ENCODE results near the gene CLPSL1.
"Not testable (repeated sequence)": the region's sequence is repeated elsewhere in the genome, so short reads cannot be mapped to it uniquely, and the experiment has no call there.

Gene CLPSL1, protein sequence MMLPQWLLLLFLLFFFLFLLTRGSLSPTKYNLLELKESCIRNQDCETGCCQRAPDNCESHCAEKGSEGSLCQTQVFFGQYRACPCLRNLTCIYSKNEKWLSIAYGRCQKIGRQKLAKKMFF

DNA sequence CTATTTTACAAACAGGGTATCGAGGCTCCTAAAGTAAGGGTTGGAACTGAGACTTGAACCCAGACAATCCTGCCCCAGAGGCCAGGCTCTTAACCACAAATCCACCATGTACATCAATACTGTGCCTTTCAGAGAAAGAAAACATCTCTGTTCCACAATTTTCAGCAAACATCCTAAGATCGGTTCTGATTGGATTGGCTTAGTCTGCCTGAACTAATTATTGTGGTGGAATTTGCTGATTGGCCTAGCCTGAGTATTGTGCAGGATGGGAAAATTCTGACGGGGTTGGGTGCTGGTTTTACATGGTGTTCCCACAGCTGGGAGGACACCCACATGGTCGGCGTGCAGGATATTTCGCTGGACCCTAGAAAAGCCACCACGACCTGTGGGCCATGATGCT, at the start of gene CLPSL1:
CLPSL1 (plus strand) TSS at position 301 of the 400 bp plus-strand sequence; CDS start at position 393, 92 bp downstream.
- DNase-seq, result no peak

DNA sequence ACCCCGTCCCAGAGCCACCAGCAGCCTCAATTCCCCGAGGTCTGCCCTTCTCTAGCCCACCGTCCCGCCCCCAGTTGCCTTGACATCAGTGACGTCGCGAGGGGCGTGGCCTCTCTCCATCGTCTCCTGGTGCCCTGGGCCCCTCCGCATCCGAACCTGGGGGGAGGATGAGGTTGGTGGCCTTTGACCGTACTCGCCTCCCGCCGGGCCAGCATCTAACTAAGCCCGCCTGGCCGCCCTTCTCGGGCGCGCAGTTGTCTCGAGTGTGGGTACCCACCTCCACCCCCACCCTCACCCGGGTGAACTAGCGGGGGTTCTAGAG, 49.4 kb upstream of the CLPSL1 start:
- peak; percentile 82 for DNase-seq

DNA sequence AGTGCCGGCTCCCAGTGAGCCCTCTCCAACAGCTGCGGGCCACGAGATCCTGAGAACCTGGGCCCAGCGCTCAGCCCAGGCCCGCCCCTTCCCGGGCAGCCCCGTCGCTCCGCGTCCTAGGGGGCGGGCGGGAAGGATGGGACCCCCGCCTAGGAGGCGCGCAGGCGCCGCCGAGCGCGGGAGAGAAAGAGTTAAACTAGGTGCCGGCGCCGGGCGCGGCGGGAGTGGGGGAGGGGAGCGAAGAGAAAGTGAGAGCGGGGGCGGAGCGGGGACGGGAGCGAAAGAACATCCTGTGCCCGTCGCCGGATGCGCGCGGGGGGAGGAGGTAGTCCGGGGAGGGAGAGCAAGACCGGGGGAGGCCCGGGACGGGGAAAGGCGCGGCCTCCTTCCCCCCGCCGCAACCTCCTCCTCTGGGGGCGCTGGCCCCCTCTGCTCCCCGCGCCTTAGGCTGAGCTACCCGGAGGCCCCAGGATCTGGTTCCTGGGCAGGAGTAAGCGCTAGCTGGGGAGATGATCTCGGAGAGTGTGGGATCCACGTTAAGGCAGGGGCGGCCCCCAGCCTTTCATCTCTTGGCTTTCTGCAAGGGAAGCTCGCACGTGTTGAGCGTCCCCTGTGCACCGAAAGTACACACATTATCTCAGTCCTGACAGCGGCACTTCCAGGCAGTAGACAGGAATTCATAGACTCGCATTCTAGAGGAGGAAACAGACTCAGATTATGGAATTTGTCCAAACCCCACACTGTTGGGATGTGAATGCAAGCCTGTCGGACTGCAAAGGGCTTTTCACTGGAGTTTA, 48.9 kb upstream of the CLPSL1 start:
- peak; percentile 95 for DNase-seq

DNA sequence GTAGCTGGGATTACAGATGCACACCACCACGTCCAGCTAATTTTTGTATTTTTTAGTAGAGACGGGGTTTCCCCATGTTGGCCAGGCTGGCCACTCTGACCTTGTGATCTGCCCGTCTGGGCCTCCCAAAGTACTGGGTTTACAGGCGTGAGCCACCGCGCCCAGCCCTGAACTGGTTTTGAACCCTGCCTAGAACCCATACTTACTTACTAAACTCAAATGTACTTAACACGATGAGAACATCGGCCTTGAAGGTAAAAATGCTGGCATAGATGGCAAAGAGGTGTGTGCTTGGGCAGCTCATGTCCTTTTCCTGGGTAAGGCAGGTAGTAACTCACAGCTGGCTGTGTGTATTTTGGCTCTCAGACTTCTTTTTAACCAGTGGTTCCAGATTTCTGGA, 47.2 kb upstream of the CLPSL1 start:
- no peak for DNase-seq

DNA sequence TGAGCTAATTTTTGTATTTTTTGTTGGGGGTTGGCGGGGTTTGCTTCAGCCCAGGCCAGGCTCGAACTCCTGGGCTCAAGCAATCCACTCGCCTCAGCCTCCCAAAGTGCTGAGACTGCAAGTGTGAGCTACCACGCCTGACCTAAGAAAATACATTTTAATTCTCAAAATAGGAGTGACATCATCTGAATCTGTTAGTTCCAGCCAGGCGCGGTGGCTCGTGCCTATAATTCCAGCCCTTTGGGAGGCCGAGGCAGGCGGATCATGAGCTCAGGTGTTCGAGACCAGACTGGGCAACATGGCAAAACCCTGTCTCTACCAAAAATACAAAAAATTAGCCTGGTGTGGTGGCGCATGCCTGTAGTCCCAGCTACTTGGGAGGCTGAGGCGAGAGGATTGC, 46.5 kb upstream of the CLPSL1 start:
- DNase-seq, result not testable (repeated sequence)

DNA sequence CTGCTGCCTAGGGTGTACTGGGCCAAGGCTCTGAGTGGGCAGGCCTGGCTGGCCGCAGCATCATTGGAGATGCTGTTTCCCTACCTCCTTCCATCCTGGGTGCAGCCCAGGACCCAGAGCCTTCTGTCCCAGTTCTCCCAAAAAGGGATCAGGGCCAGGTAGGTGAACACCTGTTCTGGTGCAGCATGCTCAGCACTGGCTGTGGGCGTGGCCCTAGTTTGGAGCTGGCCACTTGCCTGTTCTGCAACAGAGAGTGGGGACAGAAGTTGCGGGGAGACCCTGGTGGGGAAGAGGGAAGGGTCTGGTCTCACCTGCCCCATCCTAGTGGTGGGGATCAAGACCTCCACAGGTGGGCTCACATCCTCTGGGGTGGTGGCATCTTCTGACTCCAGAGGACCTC, 45.4 kb upstream of the CLPSL1 start:
- DNase-seq, result no peak

DNA sequence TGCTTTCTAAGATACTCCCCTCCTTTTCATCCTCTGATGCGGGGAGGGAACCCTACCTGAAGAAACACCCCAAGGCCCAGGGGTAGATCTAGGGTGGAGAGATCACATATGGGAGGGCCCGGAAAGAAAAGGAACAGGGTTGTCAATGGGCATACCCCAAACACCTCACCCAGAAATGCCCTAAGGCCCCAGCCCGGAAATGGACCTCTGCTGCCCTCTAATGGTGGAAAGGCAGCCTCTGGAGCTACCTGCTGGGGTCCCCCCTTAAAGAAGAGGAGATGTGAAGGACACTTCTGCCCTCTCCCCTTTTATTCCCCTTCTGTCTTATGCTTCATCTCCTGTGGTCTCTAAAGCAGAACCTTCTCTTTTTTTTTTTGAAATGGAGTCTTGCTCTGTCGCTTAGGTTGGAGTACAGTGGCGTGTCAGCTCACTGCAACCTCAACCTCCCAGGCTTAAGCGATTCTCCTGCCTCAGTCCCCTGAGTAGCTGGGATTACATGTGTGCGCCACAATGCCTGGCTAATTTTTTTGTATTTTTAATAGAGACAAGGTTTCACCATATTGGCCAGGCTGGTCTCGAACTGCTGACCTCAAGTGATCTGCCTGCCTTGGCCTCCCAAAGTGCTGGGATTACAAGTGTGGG, 44.4 kb upstream of the CLPSL1 start:
- DNase-seq, result peak; percentile 75

DNA sequence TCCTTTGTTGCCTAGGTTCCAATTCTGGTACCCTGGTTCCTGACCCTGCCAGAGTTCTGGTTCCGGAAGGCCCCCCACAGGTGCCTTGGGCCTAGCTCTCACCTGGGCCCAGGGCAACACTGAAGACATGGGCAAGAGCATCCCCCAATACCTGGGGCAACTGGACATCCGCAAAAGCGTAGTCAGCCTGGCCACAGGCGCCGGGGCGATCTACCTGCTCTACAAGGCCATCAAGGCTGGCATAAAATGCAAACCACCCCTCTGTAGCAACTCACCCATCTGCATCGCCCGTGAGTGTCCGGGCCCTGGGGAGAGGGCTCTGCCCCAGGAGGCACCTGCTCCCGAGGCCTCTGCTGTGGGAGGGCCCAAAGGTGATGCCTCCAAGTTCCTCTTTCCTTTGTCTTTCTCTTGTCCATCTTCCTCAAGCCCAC, 43.8 kb upstream of the CLPSL1 start, which contains the start of gene ARMC12:
ARMC12 (plus strand) TSS at position 51 of the 431 bp plus-strand sequence; CDS start at position 128, 77 bp downstream.
- no peak for DNase-seq

DNA sequence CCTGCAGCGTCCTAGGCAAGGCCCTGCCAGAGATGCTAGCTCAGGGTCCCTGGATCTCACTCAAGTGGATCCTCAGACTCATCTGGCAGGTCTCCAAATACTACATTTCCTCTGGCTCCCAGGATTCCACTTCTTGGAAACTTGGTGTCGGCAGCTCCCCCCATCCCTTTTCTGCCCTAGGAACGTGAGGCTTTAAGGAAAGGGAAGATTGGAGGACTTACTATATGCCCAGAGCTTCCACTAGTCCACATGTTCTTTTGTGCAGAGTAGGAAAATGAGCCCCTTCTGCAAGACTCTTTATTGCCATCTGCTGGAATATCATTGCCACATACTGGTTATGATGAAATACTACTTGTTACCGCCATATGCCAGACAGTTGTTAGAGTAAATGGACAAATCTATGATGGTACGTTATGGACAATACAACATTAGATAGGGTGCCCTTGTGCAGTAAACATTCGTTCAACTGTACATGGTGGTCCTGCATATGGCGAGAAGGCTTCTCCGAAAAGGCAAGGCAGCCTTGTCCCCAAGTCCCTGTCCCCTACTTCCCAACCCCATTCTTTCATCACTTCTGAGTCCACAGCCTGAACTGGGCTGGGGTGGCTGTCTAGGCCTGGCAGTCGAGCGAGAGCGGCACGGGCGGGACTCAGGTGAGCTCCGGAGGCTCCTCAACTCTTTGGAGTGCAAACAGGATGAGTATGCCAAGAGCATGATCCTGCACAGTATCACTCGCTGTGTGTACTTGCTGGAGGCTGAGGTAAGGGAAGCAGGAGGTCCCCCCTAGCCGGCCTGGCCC, 43.2 kb upstream of the CLPSL1 start:
- peak; percentile 80 for DNase-seq

DNA sequence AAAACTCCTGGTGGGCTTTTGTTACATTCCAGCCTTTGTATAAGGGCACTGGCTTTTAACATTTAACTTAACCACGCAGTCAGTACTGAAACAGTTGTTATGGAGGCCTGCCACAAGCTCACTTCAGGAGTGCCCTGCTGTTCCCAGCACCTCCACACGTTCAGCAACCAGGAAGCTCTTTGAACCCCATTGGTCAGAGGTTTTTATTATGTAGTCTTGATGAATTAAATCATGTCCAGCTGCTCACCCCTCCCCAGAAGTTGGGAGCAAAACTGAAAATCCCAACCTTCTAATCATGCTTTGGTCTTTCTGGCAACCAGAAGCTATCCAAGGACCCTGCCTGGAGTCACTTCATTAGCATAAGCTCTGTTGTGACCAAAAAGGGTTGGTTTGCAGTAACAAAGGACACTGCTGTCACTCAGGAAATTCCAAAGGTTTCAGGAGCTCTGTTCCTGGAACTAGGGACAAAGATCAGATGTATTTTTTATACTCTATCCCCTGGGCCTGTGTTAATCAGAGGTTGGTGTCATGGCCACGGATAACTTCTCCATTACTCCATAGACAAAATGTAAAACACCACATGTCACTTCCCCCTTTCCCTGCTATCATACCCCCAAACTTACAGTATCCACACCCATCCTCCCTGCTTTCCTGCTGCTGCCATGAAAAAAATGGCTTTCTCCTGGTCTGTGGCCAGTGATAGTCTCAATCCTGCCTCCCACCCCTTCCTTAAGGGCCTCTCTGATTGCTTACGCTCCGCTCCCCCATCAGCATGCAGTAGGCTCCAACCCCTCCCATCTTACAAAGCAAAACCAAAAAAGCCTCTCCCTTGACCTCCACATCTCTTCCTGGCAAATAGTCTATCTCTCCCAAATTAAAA, 40.9 kb upstream of the CLPSL1 start:
- no peak for DNase-seq

DNA sequence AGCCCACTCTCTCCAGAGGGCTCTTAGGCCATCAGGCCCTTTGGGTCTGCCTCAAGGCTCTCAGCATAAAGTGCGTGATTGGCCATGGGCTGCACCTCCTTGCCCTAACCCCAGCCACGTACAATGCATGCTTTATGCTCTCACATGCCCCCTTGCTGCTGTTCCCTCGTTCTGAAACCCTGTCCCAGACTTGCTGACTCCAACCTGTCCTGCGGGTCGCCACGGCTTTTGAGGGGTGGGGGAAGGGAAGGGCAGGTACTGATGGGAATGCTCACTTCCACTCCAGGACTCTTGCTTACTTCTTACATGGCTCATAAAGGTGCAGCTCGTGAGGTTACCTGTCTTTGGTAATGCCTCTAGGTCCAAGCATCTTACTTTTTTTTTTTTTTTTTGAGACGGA, 38.0 kb upstream of the CLPSL1 start:
- no peak for DNase-seq

DNA sequence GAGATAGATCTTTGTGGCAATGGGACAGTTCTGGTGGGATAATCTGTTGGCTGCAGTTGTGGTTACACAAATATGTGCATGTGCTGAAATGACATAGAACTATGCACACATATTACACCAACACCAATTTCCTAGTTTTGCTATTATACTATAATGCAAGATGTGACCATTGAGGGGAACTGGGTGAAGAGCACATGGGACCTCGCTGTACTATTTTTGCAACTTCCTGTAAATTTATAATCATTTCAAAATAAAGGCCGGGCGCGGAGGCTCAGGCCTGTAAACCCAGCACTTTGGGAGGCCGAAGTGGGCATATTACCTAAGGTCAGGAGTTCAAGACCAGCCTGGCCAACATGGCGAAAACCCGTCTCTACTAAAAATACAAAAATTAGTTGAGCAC, 35.3 kb upstream of the CLPSL1 start:
- DNase-seq, result no peak

DNA sequence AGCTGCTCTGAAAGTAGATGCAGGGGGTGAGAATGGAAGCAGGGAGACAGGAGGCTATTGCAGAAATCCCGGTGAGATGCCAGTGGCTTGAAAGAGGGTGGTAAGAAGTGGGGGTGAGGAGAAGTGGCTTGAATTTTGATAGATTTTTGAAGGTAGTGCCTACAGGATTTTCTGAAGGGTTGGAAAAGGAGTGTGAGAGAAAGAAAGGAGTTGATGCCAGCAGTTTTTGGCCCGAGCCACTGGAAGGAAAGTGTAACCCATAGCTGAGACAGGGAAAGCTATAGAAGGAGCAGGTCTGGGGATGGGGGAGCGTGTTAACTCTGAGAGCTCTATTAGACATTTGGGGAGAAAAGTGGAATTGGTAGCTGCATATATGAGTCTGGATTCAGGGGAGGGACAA, 34.3 kb upstream of the CLPSL1 start:
- DNase-seq, result no peak

DNA sequence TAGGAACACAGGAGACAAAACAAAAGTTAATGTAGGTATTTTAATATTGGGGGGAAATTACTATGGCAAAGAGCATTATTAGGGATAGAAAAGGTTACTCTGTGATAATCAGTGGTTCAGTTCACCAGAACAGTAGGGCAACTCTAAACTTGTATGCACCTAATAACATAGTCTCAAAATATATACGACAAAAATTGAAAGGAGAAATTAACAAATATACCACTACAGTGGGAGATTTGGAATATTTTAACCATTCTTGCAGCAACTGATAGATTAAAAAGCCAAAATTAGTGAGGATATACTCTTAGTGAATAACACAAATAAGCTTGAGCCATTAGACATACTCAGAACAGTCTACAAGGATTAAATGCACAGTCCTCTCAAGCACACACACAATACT, 32.9 kb upstream of the CLPSL1 start:
- DNase-seq, result no peak

DNA sequence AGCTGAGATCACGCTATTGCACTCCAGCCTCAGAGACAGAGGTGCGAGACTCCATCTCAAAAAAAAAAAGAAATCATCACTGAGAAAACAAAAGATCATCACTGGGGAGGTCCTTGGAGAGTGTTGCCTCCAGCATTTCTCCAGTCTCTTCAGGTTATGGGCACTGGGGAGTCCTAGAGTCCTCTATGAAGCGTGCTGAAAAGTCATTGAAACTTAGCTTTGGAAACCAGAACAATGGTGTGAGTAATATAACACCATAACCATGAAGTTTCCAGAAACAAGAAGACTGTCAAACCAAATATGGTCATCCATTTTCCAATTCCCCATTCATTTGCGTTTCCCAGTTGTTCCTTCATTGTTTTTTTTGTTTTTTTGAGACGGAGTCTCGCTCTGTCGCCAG, 30.3 kb upstream of the CLPSL1 start:
- DNase-seq, result no peak

DNA sequence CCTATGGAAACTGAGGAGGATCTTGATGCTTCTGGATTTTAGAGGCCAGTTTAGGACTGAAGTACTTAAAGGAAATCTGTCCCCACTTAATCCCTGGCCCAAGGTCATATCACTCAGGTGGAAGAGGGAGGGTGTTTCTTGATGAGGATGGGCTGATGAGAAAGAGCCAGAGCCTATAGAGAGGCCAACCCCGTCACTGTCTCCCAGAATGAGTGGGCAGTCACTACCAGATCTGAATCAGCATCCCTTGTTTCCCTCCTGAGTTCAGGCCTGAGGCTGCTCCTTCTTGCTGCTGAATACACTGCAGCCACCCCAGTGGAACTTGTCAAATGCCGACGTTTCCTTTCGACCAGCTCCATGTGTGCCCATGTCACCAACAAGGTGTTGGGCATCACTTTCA, 29.2 kb upstream of the CLPSL1 start:
- DNase-seq, result no peak

DNA sequence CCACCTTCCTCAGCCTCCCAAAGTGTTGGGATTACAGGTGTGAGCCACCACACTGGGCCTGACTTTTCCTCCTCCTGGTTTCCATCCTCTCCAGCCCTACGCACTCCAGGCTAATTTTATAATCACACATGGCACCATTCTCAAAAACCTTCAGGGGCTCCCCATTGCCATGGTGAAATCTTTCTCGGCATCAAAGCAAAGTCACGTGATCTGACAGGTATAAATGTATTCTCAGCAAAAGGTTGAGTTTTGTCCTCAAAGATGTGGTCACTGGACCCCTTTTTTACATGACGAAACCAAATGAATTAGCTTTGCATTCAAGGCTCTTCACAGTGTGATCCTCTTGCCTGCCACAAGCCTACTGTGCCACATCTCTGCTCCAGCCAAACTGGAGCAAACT, 28.5 kb upstream of the CLPSL1 start:
- DNase-seq, result no peak

DNA sequence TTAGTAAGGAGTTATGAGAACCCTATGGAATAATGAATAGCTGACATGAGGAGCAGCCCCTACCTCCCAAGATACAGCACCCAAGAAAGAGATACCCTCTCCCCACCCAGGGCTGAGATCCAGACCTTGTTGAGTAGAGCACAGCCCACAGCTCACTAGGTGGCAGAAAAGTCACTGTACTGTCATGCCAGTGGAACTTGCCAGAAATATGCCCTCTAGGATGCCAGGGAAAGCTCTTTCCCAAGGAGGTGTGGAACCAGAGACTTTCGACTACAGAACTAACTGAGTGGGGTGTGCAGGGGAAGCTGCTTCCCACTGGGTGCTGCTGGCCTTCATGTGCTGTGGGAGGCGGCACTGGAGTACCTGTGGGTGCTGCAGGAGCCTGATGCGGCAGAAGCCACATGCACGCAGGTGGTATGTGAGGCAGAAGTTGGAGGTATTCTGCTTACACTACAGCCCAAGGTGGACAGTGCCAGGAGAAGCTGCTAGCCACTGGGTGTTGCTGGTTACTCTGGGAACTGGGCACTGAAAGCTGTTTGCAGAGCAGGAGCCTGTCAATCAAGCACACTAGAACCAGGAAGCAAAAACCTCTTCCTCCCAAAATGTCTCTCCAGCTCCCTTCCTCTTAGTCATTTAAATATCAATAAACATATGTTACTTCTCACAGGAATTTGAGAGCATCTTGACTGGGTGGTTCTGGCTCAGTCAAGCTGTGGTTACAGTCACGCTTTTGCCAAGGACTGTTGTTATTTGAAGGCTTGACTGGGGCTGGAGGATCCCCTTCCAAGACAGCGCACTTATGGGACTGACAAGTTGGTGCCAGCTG, 26.2 kb upstream of the CLPSL1 start:
- no peak for DNase-seq

DNA sequence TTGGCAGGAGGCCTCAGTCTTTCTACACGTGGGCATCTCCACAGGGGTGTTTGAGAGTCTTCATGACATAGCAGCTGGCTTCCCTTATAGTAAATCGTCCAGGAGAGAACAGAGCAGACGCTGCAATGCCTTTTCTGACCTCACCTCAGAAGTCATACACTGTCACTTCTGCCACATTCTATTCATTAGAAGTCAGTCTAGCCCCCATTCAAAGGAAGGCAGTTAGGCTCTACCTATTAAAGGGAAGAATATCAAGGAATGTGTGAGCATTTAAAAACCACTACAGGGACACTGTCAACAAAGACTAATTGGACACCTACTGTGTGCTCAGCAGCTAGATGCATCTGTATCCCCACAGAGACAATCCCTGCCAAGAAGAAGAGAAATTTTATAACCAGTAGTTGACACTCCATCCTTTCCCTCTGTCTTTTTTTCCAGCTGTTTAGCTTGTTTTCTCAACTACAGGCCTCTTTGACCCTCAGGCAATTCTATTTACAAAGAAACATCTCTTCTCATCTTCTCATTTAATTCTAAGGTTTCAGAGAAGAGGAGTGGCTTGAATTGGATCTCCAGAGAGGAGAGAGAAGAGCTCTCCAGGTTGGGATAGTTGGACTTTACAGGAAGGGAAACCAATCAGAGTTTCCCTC, 25.4 kb upstream of the CLPSL1 start:
- peak; percentile 24 for DNase-seq

DNA sequence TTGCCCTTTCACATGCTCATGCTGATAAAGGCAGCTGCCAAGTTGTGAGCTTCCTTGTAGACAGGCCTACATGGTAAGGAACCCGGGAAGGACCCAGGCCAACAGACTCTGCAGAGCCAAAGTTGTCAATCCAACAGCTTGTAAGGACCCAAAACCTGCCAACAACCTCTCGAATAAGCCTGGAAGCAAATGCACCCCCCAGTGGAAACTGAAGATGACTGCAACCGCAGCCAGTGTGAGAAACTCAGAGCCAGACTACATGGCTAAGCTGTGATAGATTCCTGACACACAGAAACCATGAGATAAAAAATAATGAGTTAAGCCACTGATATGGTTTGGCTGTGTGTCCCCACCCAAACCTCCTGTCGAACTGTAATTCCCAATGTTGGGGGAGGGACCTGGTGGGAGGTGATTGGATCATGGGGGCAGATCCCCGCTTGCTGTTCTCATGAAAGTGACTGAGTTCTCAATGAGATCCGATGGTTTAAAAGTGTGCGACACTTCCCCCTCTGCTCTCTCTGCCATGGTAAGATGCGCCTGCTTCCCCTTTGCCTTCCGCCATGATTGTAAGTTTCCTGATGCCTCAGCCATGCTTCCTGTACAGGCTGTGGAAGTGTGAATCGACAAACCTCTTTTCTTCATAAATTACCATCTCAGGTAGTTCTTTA, 23.2 kb upstream of the CLPSL1 start:
- peak; percentile 62 for DNase-seq

Data from RPMI8226 (cell line).